GM19455 (cell line): ENCODE results near the gene FGF14.

Experiments
- ATAC-seq: cut with Tn5 transposase; IDR thresholded peaks from one replicate; pipeline ENCODE4 v1.9.1; 2021; ENCODE audit not compliant: unreplicated experiment

Gene FGF14

GRCh38 chr13:101746513-101746912 lies 655.3 kb downstream of the FGF14 start:
- ATAC-seq: no peak

GRCh38 chr13:101739382-101740178 lies 662.3 kb downstream of the FGF14 start:
- peak; percentile 82 for ATAC-seq

GRCh38 chr13:101738336-101738735 lies 663.5 kb downstream of the FGF14 start:
- no peak for ATAC-seq

GRCh38 chr13:101736566-101736965 lies 665.3 kb downstream of the FGF14 start:
- ATAC-seq: no peak

GRCh38 chr13:101730420-101731000 lies 671.3 kb downstream of the FGF14 start:
- no peak for ATAC-seq

GRCh38 chr13:101728615-101729014 lies 673.2 kb downstream of the FGF14 start:
- ATAC-seq: no peak

- no peak for ATAC-seq
Observed at GRCh38 chr13:101728021-101728420, 673.8 kb downstream of the FGF14 start.

- ATAC-seq: no peak
Observed at GRCh38 chr13:101727118-101727517, 674.7 kb downstream of the FGF14 start.

- no peak for ATAC-seq
Observed at GRCh38 chr13:101726681-101727080, 675.2 kb downstream of the FGF14 start.

GRCh38 chr13:101718496-101718895 lies 683.4 kb downstream of the FGF14 start:
- no peak for ATAC-seq

- ATAC-seq: no peak
Observed at GRCh38 chr13:101717353-101717752, 684.5 kb downstream of the FGF14 start.

- ATAC-seq: no peak
Observed at GRCh38 chr13:101714195-101714594, 687.7 kb downstream of the FGF14 start.

- no peak for ATAC-seq
Observed at GRCh38 chr13:101712026-101712348, 689.9 kb downstream of the FGF14 start.

GRCh38 chr13:101711307-101712025 lies 690.4 kb downstream of the FGF14 start:
- ATAC-seq: no peak

- no peak for ATAC-seq
Observed at GRCh38 chr13:101709952-101710351, 691.9 kb downstream of the FGF14 start.

GRCh38 chr13:101708115-101708514 lies 693.7 kb downstream of the FGF14 start:
- no peak for ATAC-seq

GRCh38 chr13:101707659-101708058 lies 694.2 kb downstream of the FGF14 start:
- no peak for ATAC-seq

GRCh38 chr13:101706651-101707050 lies 695.2 kb downstream of the FGF14 start:
- ATAC-seq: no peak

- ATAC-seq: no peak
Observed at GRCh38 chr13:101703838-101704237, 698.0 kb downstream of the FGF14 start.

GRCh38 chr13:101703081-101703480 lies 698.8 kb downstream of the FGF14 start:
- no peak for ATAC-seq

GRCh38 chr13:101700598-101700997 lies 701.2 kb downstream of the FGF14 start:
- ATAC-seq: no peak

GRCh38 chr13:101698400-101698799 lies 703.4 kb downstream of the FGF14 start:
- no peak for ATAC-seq
